GM18526 (cell line): ENCODE results near the gene LCT.

Experiments used
- POLR2A ChIP-seq: IDR thresholded peaks from 3 replicates; pipeline ENCODE4 v1.6.1; 2011; ENCODE audit not compliant: insufficient read length; ENCODE audit errors: extremely low read depth

Gene LCT

GRCh38 chr2:135741395-135742324 lies 95.3 kb downstream of the LCT start, which contains the start of gene UBXN4:
Gene UBXN4, plus strand, starts transcription at chr2:135741855. Its CDS starts 75 bp downstream, at chr2:135741930.
- peak; percentile 82 for TF ChIP-seq POLR2A

- TF ChIP-seq POLR2A = no peak
Measured at GRCh38 chr2:135741043-135741394, 96.0 kb downstream of the LCT start.

- TF ChIP-seq POLR2A = no peak
Measured at GRCh38 chr2:135740206-135740605, 96.8 kb downstream of the LCT start.
